GM12878 (cell line): Measurements from ENCODE around the gene TMEM140. TPM values are rescaled to one million over a fixed set of nuclear protein-coding genes. Genes with fewer than 3 reads are reported as not detected.

Experiments
- BMI1 ChIP-seq: fragments of 450-650 bp; IDR thresholded peaks from 2 replicates; pipeline ENCODE4 v1.6.1; 2016; ENCODE audit warnings: mild to moderate bottlenecking, moderate library complexity, borderline replicate concordance
- CBX5 ChIP-seq: sonication (generic); IDR thresholded peaks from 2 replicates; pipeline ENCODE4 v1.6.1; 2016; ENCODE audit warnings: low read depth, moderate library complexity, mild to moderate bottlenecking, inconsistent platforms
- EP300 ChIP-seq, 2 experiments: fragments of 150-350 bp in 1 of 2; IDR thresholded peaks; 2 replicates each; pipeline ENCODE4 v1.6.1; 2011 to 2012; ENCODE audit warnings: low read depth in 2 of 2, low read length in 2 of 2, borderline replicate concordance in 1 of 2, improper control_type of control experiment in 1 of 2, inconsistent platforms in 1 of 2; ENCODE audit not compliant: control insufficient read depth in 1 of 2
- ESRRA ChIP-seq: IDR thresholded peaks from 2 replicates; pipeline ENCODE4 v1.6.1; 2012; ENCODE audit warnings: mild to moderate bottlenecking, low read length, improper control_type of control experiment
- ETV6 ChIP-seq, 2 experiments: fragments of 450-650 bp in 1 of 2; IDR thresholded peaks in 1 of 2; conservative IDR thresholded peaks in 1 of 2; 2 replicates each; pipeline ENCODE4 v1.6.1; 2014; ENCODE audit warnings: antibody characterized with exemption in 1 of 2, borderline replicate concordance in 1 of 2, low read depth in 1 of 2, mild to moderate bottlenecking in 1 of 2, moderate library complexity in 1 of 2
- FOXK2 ChIP-seq: fragments of 450-650 bp; IDR thresholded peaks from 2 replicates; pipeline ENCODE4 v1.6.1; 2017; ENCODE audit warnings: mild to moderate bottlenecking, moderate library complexity
- HDAC6 ChIP-seq: fragments of 200-600 bp; sonication (generic); IDR thresholded peaks from one replicate; pipeline ENCODE4 v1.8.0; 2017; ENCODE audit warnings: antibody characterized with exemption; ENCODE audit not compliant: unreplicated experiment
- MLLT1 ChIP-seq: fragments of 450-650 bp; IDR thresholded peaks from 2 replicates; pipeline ENCODE4 v1.6.1; 2016; ENCODE audit warnings: mild to moderate bottlenecking
- MTA2 ChIP-seq: fragments of 450-650 bp; IDR thresholded peaks from 2 replicates; pipeline ENCODE4 v1.6.1; 2016; ENCODE audit warnings: low read depth, mild to moderate bottlenecking, moderate library complexity
- MXI1 ChIP-seq: fragments of 150-350 bp; IDR thresholded peaks from 2 replicates; pipeline ENCODE4 v1.6.1; 2011; ENCODE audit warnings: low read depth, mild to moderate bottlenecking, inconsistent platforms, low read length, improper control_type of control experiment
- NFIC ChIP-seq: IDR thresholded peaks from 2 replicates; pipeline ENCODE4 v1.6.1; 2012; ENCODE audit warnings: low read depth, mild to moderate bottlenecking, inconsistent platforms, low read length, moderate library complexity
- NR2F1 ChIP-seq: fragments of 450-650 bp; conservative IDR thresholded peaks from 2 replicates; pipeline ENCODE4 v1.6.1; 2017; ENCODE audit warnings: mild to moderate bottlenecking
- SIX5 ChIP-seq: IDR thresholded peaks from 2 replicates; pipeline ENCODE4 v1.6.1; 2011; ENCODE audit warnings: mild to moderate bottlenecking, low read depth, low read length, moderate library complexity; ENCODE audit not compliant: severe bottlenecking
- SKIL ChIP-seq: fragments of 450-650 bp; IDR thresholded peaks from 2 replicates; pipeline ENCODE4 v1.6.1; 2017; ENCODE audit warnings: mild to moderate bottlenecking, low read depth, inconsistent platforms; ENCODE audit not compliant: poor library complexity, severe bottlenecking
- SMAD5 ChIP-seq: IDR thresholded peaks from 2 replicates; pipeline ENCODE4 v1.6.1; 2016; ENCODE audit warnings: antibody characterized with exemption, low read depth
- SMARCA5 ChIP-seq: fragments of 450-650 bp; IDR thresholded peaks from 2 replicates; pipeline ENCODE4 v1.6.1; 2017; ENCODE audit warnings: mild to moderate bottlenecking
- STAT1 ChIP-seq: fragments of 450-650 bp; conservative IDR thresholded peaks from 2 replicates; pipeline ENCODE4 v1.6.1; 2014; ENCODE audit warnings: antibody characterized with exemption, mild to moderate bottlenecking
- TARDBP ChIP-seq: IDR thresholded peaks from 2 replicates; pipeline ENCODE4 v1.6.1; 2016; ENCODE audit warnings: borderline replicate concordance
- TBL1XR1 ChIP-seq: IDR thresholded peaks from 2 replicates; pipeline ENCODE4 v1.6.1; 2012; ENCODE audit warnings: low read depth, low read length, improper control_type of control experiment
- TCF12 ChIP-seq: IDR thresholded peaks from 2 replicates; pipeline ENCODE4 v1.6.1; 2011; ENCODE audit warnings: low read depth, mild to moderate bottlenecking, low read length
- ZNF217 ChIP-seq: fragments of 450-650 bp; IDR thresholded peaks from 2 replicates; pipeline ENCODE4 v1.6.1; 2017; ENCODE audit warnings: antibody characterized with exemption, mild to moderate bottlenecking
- ZNF592 ChIP-seq: fragments of 450-650 bp; IDR thresholded peaks from 2 replicates; pipeline ENCODE4 v1.6.1; 2017; ENCODE audit warnings: mild to moderate bottlenecking, moderate library complexity
- polyA plus RNA-seq, 11 experiments: library from polyadenylated mRNA; depleted of rRNA in 4 of 11; unstranded in 6 of 11; stranded (reverse) in 5 of 11; fragments of >200 nt; fragmentation: Nextera tagmentation in 4 of 11; fragmentation: Illumina TruSeq in 1 of 11; extraction: Ambion mirVana in 4 of 11; extraction: Trizol in 1 of 11; gene quantifications; 1 replicate in 1 of 11; 2 replicates in 10 of 11; pipeline versions ENCODE4 v1.2.1 to v1.2.3, GENCODE V29; 2011 to 2016; ENCODE audit warnings: inconsistent platforms in 2 of 11, missing spikeins in 2 of 11, low read depth in 1 of 11
- total RNA-seq, 4 experiments: library from RNA; depleted of rRNA in 3 of 4; stranded (reverse); fragments of >200 nt in 3 of 4; fragmentation: Illumina TruSeq in 1 of 4; extraction: Trizol in 1 of 4; gene quantifications; 2 replicates each; pipeline versions ENCODE4 v1.2.1 to v1.2.3, GENCODE V29; 2013 to 2021

TMEM140 gene
- total and polyA plus RNA-seq, 10 of the 15 experiments (the other 5 are each of a cell fraction or from before 2014, with no cell fraction given): 0.85 to 20.7 (median 3.3) TPM

- TF ChIP-seq STAT1: 0 out of 2 replicates have a peak, but pooled peaks have one; percentile 30
- no peak for TF ChIP-seq TARDBP
- peak; percentile 58 for TF ChIP-seq NR2F1
- no peak for TF ChIP-seq ZNF217
- TF ChIP-seq SMAD5: 0 out of 2 replicates have a peak, but pooled peaks have one; percentile 22
- TF ChIP-seq MXI1: peak; percentile 82
- TF ChIP-seq TBL1XR1: peak; percentile 78; the same call in 1 of the 2 replicates
- peak in 1 of 2 experiments; percentile 49; a peak in 1 of 4 replicates for TF ChIP-seq ETV6 (conservative IDR thresholded peaks at IDR 0.05 in 1 of 2, IDR thresholded peaks at IDR 0.05 in 1 of 2; ENCODE audit: borderline replicate concordance in 1 of 2, low read depth in 1 of 2)
- no peak for TF ChIP-seq SKIL
- no peak for TF ChIP-seq ESRRA
- no peak for TF ChIP-seq CBX5
- TF ChIP-seq SMARCA5: peak; percentile 59; the same call in 1 of the 2 replicates
- TF ChIP-seq EP300 (IDR thresholded peaks at IDR 0.05; ENCODE audit: borderline replicate concordance in 1 of 2, control insufficient read depth in 1 of 2, low read depth in 2 of 2, low read length in 2 of 2): peak; percentile 86 to 89; a peak in 3 of 4 replicates
- peak; percentile 57 for TF ChIP-seq MTA2
- TF ChIP-seq HDAC6: no peak
- TF ChIP-seq ZNF592: peak; percentile 77
- peak; percentile 93 for TF ChIP-seq FOXK2
- no peak for TF ChIP-seq BMI1
- TF ChIP-seq MLLT1: peak; percentile 89
- no peak for TF ChIP-seq SIX5
- peak; percentile 48; the same call in 1 of the 2 replicates for TF ChIP-seq NFIC
- no peak; the same call in 1 of the 2 replicates for TF ChIP-seq TCF12
Measured at GRCh38 chr7:135147899-135148721, at the start of gene TMEM140 (continued).
